OCI-LY1 (cell line): ENCODE data around the gene CCL8.

ENCODE experiments used
- H2AFZ ChIP-seq: fragments of 200-600 bp; sonication (generic), shearing (Covaris generic); 2 replicates; pipeline ENCODE4 v1.6.0; 2014; ENCODE audit warnings: antibody characterized with exemption, mild to moderate bottlenecking, low read length
- H3F3A ChIP-seq: fragments of 200-600 bp; sonication (generic), shearing (Covaris generic); 2 replicates; pipeline ENCODE4 v1.6.0; 2014; ENCODE audit warnings: mild to moderate bottlenecking, antibody characterized with exemption, low read length, moderate library complexity; ENCODE audit not compliant: insufficient read depth
- H3K27ac ChIP-seq: fragments of 200-600 bp; sonication (generic); 2 replicates; pipeline ENCODE4 v1.5.1; 2014; ENCODE audit warnings: low read length, mixed run types, mild to moderate bottlenecking, low read depth; ENCODE audit not compliant: poor library complexity, severe bottlenecking
- H3K27me3 ChIP-seq: fragments of 200-600 bp; sonication (generic); 2 replicates; pipeline ENCODE4 v1.6.0; 2014; ENCODE audit warnings: antibody characterized with exemption, mild to moderate bottlenecking, low read length, moderate library complexity; ENCODE audit not compliant: insufficient read depth
- H3K36me3 ChIP-seq: fragments of 200-600 bp; sonication (generic); 2 replicates; pipeline ENCODE4 v1.6.1; 2014; ENCODE audit warnings: mild to moderate bottlenecking, antibody characterized with exemption, low read length, moderate library complexity, mixed read lengths; ENCODE audit not compliant: insufficient read depth
- H3K4me1 ChIP-seq: fragments of 200-600 bp; sonication (generic); 2 replicates; pipeline ENCODE4 v1.5.1; 2014; ENCODE audit warnings: mild to moderate bottlenecking, low read length, moderate library complexity; ENCODE audit not compliant: insufficient read depth, severe bottlenecking
- H3K4me2 ChIP-seq: fragments of 200-600 bp; sonication (generic), shearing (Covaris generic); 2 replicates; pipeline ENCODE4 v1.6.1; 2014; ENCODE audit warnings: low read length
- H3K4me3 ChIP-seq: fragments of 200-600 bp; sonication (generic); 2 replicates; pipeline ENCODE4 v1.5.1; 2014; ENCODE audit warnings: low read length, low read depth, mild to moderate bottlenecking, mixed read lengths; ENCODE audit not compliant: poor library complexity, severe bottlenecking
- H3K79me2 ChIP-seq: fragments of 200-600 bp; shearing (Covaris generic); 2 replicates; pipeline ENCODE4 v1.6.1; 2016; ENCODE audit warnings: mixed run types, low read length, mixed read lengths; ENCODE audit not compliant: insufficient read depth
- H3K9ac ChIP-seq: fragments of 200-600 bp; sonication (generic), shearing (Covaris generic); 2 replicates; pipeline ENCODE4 v1.6.1; 2014; ENCODE audit warnings: mild to moderate bottlenecking, low read length, mixed read lengths
- H3K9me2 ChIP-seq: fragments of 200-600 bp; sonication (generic), shearing (Covaris generic); 2 replicates; pipeline ENCODE4 v1.6.1; 2014; ENCODE audit warnings: low read depth, mild to moderate bottlenecking, low read length, mixed read lengths
- H3K9me3 ChIP-seq: fragments of 200-600 bp; shearing (Covaris generic); 2 replicates; pipeline ENCODE4 v1.6.1; 2014; ENCODE audit warnings: low read length, mixed read lengths
- H4K20me1 ChIP-seq: fragments of 200-600 bp; sonication (generic), shearing (Covaris generic); 2 replicates; pipeline ENCODE4 v1.6.0; 2016; ENCODE audit warnings: mild to moderate bottlenecking, low read length; ENCODE audit not compliant: insufficient read depth
- EZH2 ChIP-seq: fragments of 200-600 bp; sonication (generic), shearing (Covaris generic); IDR thresholded peaks from 2 replicates; pipeline ENCODE4 v1.8.0; 2017; ENCODE audit warnings: borderline replicate concordance, mixed run types, mild to moderate bottlenecking, antibody characterized with exemption, low read length, moderate library complexity, mixed read lengths
- TF ChIP-seq, protein P1 (sequence below): fragments of 200-600 bp; sonication (generic), shearing (Covaris generic); IDR thresholded peaks from 2 replicates; pipeline ENCODE4 v1.5.1; 2017; ENCODE audit warnings: mild to moderate bottlenecking, antibody characterized with exemption, low read length, moderate library complexity, mixed read lengths

Gene CCL8

GRCh38 chr17:34287875-34288274 lies 31.4 kb upstream of the CCL8 start:
- Histone ChIP-seq H4K20me1 (no peaks in the 10 kb centered on the region), H3K27ac (no peak overlapping the region), H2AFZ (no peak overlapping the region), H3K4me3 (no peak overlapping the region), H3K9ac (no peak overlapping the region), H3F3A (no peaks in the 10 kb centered on the region), H3K79me2 (no peaks in the 10 kb centered on the region), H3K36me3 (no peaks in the 10 kb centered on the region), H3K9me2 (no peaks in the 10 kb centered on the region), H3K27me3 (no peaks in the 10 kb centered on the region), H3K4me2 (no peak overlapping the region), H3K9me3 (no peaks in the 10 kb centered on the region), H3K4me1 (no peaks in the 10 kb centered on the region)
- TF ChIP-seq EZH2 = no peak
- TF ChIP-seq, protein P1, sequence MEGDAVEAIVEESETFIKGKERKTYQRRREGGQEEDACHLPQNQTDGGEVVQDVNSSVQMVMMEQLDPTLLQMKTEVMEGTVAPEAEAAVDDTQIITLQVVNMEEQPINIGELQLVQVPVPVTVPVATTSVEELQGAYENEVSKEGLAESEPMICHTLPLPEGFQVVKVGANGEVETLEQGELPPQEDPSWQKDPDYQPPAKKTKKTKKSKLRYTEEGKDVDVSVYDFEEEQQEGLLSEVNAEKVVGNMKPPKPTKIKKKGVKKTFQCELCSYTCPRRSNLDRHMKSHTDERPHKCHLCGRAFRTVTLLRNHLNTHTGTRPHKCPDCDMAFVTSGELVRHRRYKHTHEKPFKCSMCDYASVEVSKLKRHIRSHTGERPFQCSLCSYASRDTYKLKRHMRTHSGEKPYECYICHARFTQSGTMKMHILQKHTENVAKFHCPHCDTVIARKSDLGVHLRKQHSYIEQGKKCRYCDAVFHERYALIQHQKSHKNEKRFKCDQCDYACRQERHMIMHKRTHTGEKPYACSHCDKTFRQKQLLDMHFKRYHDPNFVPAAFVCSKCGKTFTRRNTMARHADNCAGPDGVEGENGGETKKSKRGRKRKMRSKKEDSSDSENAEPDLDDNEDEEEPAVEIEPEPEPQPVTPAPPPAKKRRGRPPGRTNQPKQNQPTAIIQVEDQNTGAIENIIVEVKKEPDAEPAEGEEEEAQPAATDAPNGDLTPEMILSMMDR = no peak

DNA sequence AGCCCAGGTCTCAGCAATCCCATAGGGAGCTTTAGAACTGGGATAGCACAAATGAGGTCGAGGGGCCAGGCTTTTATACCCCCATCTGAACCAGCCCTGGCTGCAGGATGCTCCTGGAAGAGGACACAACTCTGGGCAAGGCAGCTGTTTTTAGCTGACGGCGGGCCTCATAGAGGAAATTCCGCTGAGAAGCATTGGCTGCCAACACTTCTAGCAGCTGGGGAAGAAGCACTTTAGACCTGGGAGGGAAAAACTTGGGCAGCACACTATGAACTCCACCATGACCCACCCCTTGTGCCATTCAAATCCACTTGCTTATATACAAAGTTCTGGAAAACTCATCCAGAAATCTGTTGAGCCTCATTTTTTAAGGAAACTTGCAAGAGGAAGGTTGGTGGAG lies 28.6 kb upstream of the CCL8 start:
- H3K36me3 ChIP-seq = no peaks in the 10 kb centered on the region
- no peak overlapping the region for H3K4me2 ChIP-seq
- H3K9me2 ChIP-seq = no peaks in the 10 kb centered on the region
- no peak overlapping the region for H3K4me3 ChIP-seq
- H3F3A ChIP-seq = no peaks in the 10 kb centered on the region
- H3K79me2 ChIP-seq = no peaks in the 10 kb centered on the region
- no peak overlapping the region for H3K9ac ChIP-seq
- H3K27ac ChIP-seq = no peak overlapping the region
- TF ChIP-seq, protein P1 = no peak
- no peak for TF ChIP-seq EZH2
- H4K20me1 ChIP-seq = no peaks in the 10 kb centered on the region
- no peaks in the 10 kb centered on the region for H3K27me3 ChIP-seq
- H3K4me1 ChIP-seq = no peaks in the 10 kb centered on the region
- no peaks in the 10 kb centered on the region for H3K9me3 ChIP-seq
- no peak overlapping the region for H2AFZ ChIP-seq

- H3K27ac ChIP-seq = no peak overlapping the region
- no peaks in the 10 kb centered on the region for H3K27me3 ChIP-seq
- no peak overlapping the region for H3K9ac ChIP-seq
- no peaks in the 10 kb centered on the region for H3K36me3 ChIP-seq
- H3K79me2 ChIP-seq = no peaks in the 10 kb centered on the region
- H3F3A ChIP-seq = no peaks in the 10 kb centered on the region
- H4K20me1 ChIP-seq = no peaks in the 10 kb centered on the region
- TF ChIP-seq EZH2 = no peak
- H3K9me2 ChIP-seq = no peaks in the 10 kb centered on the region
- H3K4me3 ChIP-seq = no peak overlapping the region
- no peak overlapping the region for H3K4me2 ChIP-seq
- no peaks in the 10 kb centered on the region for H3K9me3 ChIP-seq
- H3K4me1 ChIP-seq = no peaks in the 10 kb centered on the region
- H2AFZ ChIP-seq = no peak overlapping the region
Observed at GRCh38 chr17:34291721-34292348, 27.4 kb upstream of the CCL8 start.

- no peaks in the 10 kb centered on the region for H3K9me2 ChIP-seq
- no peaks in the 10 kb centered on the region for H3K4me1 ChIP-seq
- H3K27me3 ChIP-seq = no peaks in the 10 kb centered on the region
- no peak overlapping the region for H3K27ac ChIP-seq
- no peak overlapping the region for H3K4me2 ChIP-seq
- H4K20me1 ChIP-seq = no peaks in the 10 kb centered on the region
- H2AFZ ChIP-seq = no peak overlapping the region
- no peaks in the 10 kb centered on the region for H3K79me2 ChIP-seq
- H3K9me3 ChIP-seq = no peaks in the 10 kb centered on the region
- no peaks in the 10 kb centered on the region for H3F3A ChIP-seq
- no peak overlapping the region for H3K4me3 ChIP-seq
- no peak overlapping the region for H3K9ac ChIP-seq
- H3K36me3 ChIP-seq = no peaks in the 10 kb centered on the region
- TF ChIP-seq EZH2 = no peak
- TF ChIP-seq, protein P1 = no peak
Observed at GRCh38 chr17:34299027-34299426, 20.2 kb upstream of the CCL8 start.
